Measurements from ENCODE around the gene HEATR1. TPM values are rescaled to one million over a fixed set of nuclear protein-coding genes. Genes with fewer than 3 reads are reported as not detected.
"Not testable (repeated sequence)": the region's sequence is repeated elsewhere in the genome, so short reads cannot be mapped to it uniquely, and the experiment has no call there.

Gene HEATR1
- total RNA-seq, 3 donors from 2014 or later: 22.0 to 27.2 (median 22.9) TPM

- peak in 2 of 3 donors; percentile 36 to 64 for DNase-seq
- TF ChIP-seq, protein P1, sequence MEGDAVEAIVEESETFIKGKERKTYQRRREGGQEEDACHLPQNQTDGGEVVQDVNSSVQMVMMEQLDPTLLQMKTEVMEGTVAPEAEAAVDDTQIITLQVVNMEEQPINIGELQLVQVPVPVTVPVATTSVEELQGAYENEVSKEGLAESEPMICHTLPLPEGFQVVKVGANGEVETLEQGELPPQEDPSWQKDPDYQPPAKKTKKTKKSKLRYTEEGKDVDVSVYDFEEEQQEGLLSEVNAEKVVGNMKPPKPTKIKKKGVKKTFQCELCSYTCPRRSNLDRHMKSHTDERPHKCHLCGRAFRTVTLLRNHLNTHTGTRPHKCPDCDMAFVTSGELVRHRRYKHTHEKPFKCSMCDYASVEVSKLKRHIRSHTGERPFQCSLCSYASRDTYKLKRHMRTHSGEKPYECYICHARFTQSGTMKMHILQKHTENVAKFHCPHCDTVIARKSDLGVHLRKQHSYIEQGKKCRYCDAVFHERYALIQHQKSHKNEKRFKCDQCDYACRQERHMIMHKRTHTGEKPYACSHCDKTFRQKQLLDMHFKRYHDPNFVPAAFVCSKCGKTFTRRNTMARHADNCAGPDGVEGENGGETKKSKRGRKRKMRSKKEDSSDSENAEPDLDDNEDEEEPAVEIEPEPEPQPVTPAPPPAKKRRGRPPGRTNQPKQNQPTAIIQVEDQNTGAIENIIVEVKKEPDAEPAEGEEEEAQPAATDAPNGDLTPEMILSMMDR (IDR thresholded peaks at IDR 0.05): no peak
- Histone ChIP-seq H3K36me3 (ENCODE audit: low read depth) (no peaks in the 10 kb centered on the region), H3K4me3 (no peak overlapping the region), H3K9me3 (no peaks in the 10 kb centered on the region), H3K4me1 (ENCODE audit: low read depth) (peaks cover 13% of the 10 kb centered on the region)
- peak; percentile 96 for ATAC-seq
- intact Hi-C loops (cut with DNase I, micrococcal nuclease): no loop called here
Observed at GRCh38 chr1:236509647-236510401, 94.5 kb downstream of the HEATR1 start.

GRCh38 chr1:236509203-236509602 lies 95.1 kb downstream of the HEATR1 start:
- Histone ChIP-seq H3K4me1 (ENCODE audit: low read depth) (peaks cover 11% of the 10 kb centered on the region), H3K36me3 (ENCODE audit: low read depth) (no peaks in the 10 kb centered on the region), H3K9me3 (no peaks in the 10 kb centered on the region), H3K4me3 (no peak overlapping the region)
- ATAC-seq (no peak), DNase-seq (no peak)
- TF ChIP-seq, protein P1 (IDR thresholded peaks at IDR 0.05): no peak
- intact Hi-C loops (cut with DNase I, micrococcal nuclease): no loop called here

GRCh38 chr1:236508593-236509027 lies 95.7 kb downstream of the HEATR1 start:
- TF ChIP-seq, protein P1 (IDR thresholded peaks at IDR 0.05): no peak
- no peak for DNase-seq
- intact Hi-C loops (cut with DNase I, micrococcal nuclease): no loop called here

GRCh38 chr1:236507022-236507700 lies 97.2 kb downstream of the HEATR1 start:
- Histone ChIP-seq H3K4me1 (ENCODE audit: low read depth) (peaks cover 15% of the 10 kb centered on the region), H3K36me3 (ENCODE audit: low read depth) (no peaks in the 10 kb centered on the region), H3K4me3 (no peak overlapping the region), H3K9me3 (no peaks in the 10 kb centered on the region)
- intact Hi-C loops (cut with DNase I, micrococcal nuclease): no loop called here
- ATAC-seq (no peak), DNase-seq (no peak)
- TF ChIP-seq, protein P1 (IDR thresholded peaks at IDR 0.05): no peak

More at GRCh38 chr1:236508593-236509027, 95.7 kb downstream of the HEATR1 start:
- H3K4me1 ChIP-seq (ENCODE audit: low read depth): peaks cover 11% of the 10 kb centered on the region
- no peaks in the 10 kb centered on the region for H3K36me3 ChIP-seq (ENCODE audit: low read depth)
- ATAC-seq: no peak
- H3K9me3 ChIP-seq: no peaks in the 10 kb centered on the region
- no peak overlapping the region for H3K4me3 ChIP-seq

- intact Hi-C loops (cut with DNase I, micrococcal nuclease); H3K9me3 ChIP-seq; H3K4me3 ChIP-seq; DNase-seq; ATAC-seq; H3K36me3 ChIP-seq (ENCODE audit: low read depth); H3K4me1 ChIP-seq (ENCODE audit: low read depth): not testable (repeated sequence)
Observed at GRCh38 chr1:236504338-236504737, 100.0 kb downstream of the HEATR1 start.
